MM.1S (cell line): ENCODE measurements around the gene AK8.

Source experiments
- CTCF ChIP-seq: fragments of 300-600 bp; sonication (generic); IDR thresholded peaks from 2 replicates; pipeline ENCODE4 v1.5.1; 2016; ENCODE audit warnings: antibody characterized with exemption, low read length, mixed read lengths
- EZH2 ChIP-seq: fragments of 300-600 bp; sonication (generic); optimal IDR thresholded peaks from 2 replicates; pipeline ENCODE3; 2017; ENCODE audit warnings: low read depth, mild to moderate bottlenecking, antibody characterized with exemption, low read length, mixed read lengths
- EZH2phosphoT487 ChIP-seq: fragments of 300-600 bp; sonication (generic); IDR thresholded peaks from 2 replicates; pipeline ENCODE4 v1.6.1; 2018; ENCODE audit warnings: antibody characterized with exemption, low read length

- TF ChIP-seq CTCF: no peak
- TF ChIP-seq EZH2phosphoT487: no peak
- no peak for TF ChIP-seq EZH2
These were observed 135.2 kb downstream of the AK8 start for GRCh38 chr9:132742821-132743311.
